ENCODE measurements around the gene EPS8L3. TPM values are rescaled to one million over a fixed set of nuclear protein-coding genes. Genes with fewer than 3 reads are reported as not detected.

Gene EPS8L3, protein sequence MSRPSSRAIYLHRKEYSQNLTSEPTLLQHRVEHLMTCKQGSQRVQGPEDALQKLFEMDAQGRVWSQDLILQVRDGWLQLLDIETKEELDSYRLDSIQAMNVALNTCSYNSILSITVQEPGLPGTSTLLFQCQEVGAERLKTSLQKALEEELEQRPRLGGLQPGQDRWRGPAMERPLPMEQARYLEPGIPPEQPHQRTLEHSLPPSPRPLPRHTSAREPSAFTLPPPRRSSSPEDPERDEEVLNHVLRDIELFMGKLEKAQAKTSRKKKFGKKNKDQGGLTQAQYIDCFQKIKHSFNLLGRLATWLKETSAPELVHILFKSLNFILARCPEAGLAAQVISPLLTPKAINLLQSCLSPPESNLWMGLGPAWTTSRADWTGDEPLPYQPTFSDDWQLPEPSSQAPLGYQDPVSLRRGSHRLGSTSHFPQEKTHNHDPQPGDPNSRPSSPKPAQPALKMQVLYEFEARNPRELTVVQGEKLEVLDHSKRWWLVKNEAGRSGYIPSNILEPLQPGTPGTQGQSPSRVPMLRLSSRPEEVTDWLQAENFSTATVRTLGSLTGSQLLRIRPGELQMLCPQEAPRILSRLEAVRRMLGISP
- 0.58 TPM for total RNA-seq
- long read RNA-seq = 0 reads

DNA sequence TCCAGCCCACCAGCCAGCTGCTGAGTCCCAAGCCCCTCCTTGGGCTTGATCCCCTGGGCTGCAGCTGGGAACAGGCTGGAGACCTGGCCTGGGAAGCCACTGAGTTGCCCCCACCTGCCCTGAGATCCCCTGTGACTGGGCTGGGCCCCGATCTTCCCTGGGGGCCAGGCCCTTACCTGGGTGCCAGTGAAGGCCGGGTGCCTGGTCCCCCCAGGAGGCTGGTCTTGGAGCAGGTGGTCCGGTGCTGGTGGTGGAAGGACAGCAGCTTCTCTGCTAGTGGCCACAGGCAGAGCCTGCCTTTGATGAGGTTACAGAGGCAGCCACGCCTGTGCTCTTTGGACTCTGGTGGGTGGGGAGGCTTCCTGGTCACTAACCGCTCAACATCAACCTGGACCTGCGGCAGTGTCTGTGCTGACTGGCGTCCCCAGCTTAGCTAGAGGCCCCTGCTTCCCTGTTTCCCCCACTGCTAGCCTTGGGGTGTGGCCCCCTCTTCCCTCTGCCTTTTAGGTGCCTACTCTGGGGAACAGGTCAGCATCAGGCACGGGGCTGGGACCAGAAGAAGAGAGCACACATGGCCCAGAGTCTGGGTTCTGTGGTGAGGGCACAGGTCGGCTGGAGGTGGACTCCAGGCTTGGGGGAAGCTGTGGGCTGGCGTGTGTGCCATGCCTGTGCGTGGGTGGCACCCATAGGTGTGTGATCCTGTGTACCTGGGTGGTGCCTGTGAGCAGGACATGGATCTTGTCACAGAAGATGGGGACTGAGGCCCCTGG, at the start of gene EPS8L3:
Gene EPS8L3 (minus strand): TSS at position 278 of the 770 bp plus-strand sequence. CDS start 2,174 bp downstream, outside the sequence.
- peak; percentile 87 for DNase-seq (ENCODE audit: low spot score)

DNA sequence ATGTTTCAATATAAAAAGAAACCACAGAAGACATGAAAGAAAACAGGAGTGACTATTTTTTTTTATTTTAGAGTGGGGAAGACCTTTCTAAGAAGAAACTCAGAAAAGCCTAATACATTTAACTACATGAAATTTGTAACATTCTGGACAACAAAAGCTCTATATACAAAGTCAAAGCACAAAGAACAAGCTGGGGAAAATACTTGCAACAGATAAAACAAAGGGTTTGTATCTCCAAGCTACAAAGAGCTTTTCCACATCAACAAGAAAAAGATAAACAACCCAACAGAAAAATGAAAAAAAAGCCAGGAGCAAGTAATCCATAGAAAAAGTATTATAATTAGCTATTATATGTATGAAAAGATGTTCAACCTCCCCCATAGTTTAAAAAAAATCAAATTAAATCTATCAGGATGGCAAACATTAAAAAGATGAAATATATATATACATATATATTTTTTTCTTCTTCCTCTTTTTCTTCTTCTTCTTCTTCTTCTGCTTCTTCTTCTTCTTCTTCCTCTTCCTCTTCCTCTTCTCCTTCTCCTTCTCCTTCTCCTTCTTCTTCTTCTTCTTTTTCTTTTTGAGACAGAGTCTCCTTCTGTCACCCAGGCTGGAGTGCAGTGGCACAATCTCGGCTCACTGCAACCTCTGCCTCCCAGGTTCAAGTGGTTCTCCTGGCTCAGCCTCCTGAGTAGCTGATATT, 49.1 kb upstream of the EPS8L3 start:
- DNase-seq (ENCODE audit: low spot score) = no peak

DNA sequence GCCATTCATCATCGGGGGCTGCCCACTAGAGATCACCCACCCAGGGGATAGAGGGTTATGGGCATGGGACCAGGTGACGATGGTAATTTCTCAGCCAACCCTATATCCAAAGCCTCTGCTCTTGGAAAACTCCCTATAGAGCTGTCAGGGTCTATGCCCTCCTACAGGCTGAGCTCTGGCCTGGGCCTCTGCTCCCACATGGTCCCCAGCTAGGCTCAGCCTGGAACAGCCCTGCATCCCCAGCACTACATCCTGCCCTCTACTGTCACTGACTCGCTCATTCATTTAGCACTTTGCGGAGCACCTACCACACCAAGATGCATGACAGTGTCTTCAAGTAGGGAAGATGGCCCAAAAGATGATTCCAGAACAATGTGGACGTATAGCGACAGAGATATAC, 45.0 kb upstream of the EPS8L3 start:
- DNase-seq (ENCODE audit: low spot score) = no peak

DNA sequence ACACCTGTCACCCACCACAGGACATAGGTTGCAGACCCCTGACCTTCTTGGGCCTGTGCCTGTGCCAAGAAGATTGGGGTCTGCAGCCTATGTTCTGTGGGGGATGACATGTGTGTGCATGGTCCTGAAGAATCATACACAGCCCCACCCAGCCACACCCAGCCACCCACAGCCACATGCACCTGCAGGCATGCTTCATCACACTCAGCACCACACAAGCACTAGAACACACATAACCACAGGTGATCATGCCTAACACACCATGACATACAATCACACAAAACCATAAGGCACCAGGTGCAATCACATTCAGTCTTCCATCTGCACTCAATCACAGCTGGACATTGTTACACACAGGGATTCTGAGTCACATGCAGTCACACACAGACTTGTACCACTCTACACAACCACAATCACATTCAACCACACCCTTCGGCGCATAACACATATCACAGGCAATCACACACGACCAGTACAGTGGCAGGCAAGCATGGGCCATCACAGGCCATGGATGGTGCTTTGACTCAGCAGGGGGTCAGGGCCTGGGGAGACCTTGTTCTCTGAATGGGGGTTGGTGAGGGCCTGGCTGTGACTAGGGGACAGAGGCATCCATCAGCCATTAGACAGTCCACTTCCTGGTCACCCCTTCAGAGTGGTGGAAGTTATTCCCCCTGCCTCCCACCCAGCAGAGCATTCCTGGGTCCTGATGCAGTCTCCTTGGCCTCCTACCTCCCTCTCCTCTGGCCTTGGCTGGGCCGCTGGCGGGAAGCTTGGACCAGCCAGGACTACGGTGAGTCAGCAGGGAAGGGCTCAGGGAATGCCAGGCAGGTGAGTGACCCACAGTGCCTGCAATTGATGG, 44.3 kb upstream of the EPS8L3 start:
- no peak for DNase-seq (ENCODE audit: low spot score)

DNA sequence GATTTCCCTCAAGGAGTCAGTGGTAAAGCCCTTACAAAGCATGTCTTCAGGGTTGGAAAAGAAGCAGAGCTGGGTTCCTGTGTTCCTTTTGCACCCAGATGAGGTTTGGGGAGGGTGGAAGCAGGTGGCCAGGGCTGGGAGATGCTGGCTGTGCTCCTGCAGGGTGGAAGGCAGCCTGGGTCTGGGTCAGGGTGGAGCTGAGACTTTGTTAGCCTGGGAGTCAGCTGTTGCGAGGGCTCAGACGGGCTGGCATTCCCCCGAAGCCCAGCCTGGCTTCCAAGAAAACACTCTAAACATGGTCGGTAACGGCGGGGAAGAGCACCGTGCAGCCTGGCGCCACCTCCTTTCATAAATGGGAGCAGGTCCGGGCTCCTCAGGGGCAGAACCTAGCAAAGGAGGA, 43.7 kb upstream of the EPS8L3 start:
- no peak for DNase-seq (ENCODE audit: low spot score)

DNA sequence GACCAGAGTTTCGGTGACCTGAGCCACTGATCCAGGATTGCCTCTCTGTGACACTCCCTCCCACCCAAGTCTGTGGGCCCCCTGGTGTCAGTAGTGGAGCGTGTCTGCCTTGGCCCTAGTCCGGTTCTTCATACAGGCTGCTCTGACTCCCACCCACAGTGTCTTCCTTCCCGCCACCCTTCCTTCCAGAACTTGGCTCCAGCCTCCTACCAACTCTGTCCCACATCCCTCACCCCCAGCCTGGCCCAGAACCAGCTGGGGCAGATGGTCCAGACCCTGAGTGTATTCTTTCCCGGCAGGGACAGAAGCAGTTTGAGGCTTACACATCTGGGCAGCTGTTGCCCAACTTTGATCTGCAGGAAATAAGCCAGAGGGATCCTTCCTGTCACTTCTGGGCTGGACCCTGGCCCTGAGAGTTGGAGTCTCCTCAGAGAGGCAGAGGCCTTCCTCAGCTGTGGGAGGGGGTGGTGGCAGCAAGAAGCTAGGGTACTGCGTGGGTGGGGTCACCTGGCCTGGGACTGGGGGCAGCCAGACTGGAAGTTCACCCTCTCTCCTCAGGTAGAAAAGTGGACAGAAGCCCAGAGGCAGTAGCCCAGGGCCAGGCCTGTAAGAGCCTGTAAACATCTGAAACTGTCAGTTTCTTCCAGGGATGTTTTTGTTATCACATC, 43.1 kb upstream of the EPS8L3 start:
- DNase-seq (ENCODE audit: low spot score) = peak; percentile 86

DNA sequence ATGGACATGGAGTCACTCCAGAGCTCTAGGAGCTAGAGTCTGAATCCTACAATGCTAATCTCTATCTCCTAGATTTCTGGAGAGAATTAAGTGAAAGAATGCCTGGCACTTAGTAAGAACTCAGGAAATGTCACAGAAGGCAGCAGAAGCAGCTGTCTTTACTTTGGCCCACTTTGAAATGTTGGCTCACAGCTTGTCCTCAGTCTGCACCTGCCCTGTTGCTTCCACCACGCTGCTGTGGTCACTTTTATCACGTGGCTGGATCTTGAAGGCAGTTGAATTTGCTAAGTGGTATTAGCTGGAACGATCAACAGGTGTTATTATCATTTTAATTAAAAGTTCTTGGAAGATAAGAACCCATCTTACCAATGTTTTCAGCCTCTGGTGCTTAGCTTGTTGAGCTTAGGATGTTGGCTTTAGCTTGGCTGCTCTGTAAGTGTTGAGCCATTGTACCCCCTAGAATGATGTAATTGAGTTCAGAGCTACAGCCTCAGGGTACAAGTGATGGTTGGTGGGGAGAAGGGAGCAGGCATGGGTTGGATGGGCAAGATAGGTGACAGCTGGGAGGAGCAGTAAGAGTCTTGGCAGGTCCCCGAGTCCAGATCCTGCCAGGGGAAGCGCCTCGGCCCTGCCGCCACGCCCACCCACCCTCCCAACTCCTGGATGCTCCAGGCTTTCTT, 41.9 kb upstream of the EPS8L3 start:
- DNase-seq (ENCODE audit: low spot score) = peak; percentile 14

DNA sequence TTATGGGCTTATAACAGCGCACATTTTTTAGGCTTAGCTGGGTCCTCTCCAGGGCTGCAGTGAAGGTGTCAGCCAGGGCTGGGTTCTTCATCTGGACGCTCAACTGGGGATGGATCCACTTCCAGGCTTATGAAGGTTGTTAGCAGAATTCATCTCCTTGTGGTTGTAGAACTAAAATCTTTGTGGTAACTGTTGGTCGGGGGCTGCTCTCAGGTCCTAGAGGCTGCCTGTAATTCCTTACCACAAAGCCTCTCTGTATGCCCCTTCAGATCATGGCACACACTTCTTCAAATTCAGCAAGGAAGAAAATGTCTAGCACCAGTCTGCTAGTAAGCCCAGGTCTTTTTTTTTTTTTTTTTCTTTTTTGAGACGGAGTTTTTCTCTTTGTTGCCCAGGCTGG, 40.9 kb upstream of the EPS8L3 start:
- peak; percentile 12 for DNase-seq (ENCODE audit: low spot score)

DNA sequence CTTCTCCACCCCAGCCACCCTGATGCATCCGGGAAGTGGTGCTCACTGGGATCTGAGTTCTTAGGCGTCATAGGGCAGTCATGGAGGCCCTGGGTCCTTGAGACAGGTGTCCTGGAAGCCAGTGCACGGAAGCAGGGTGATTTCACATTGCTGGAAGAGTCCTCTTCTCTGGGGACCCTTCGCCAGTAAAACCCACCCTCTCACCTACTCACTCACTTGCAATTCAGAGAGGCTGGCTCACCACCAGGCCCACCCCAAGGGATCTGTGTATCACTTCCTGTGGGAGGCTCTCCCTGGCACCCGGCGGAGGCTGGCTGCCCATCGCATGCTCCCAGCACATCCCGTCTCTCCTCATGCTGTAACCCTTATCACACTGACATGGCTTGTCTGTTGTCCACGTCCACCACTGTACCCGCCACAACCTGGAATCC, 40.2 kb upstream of the EPS8L3 start:
- DNase-seq (ENCODE audit: low spot score) = peak; percentile 73

DNA sequence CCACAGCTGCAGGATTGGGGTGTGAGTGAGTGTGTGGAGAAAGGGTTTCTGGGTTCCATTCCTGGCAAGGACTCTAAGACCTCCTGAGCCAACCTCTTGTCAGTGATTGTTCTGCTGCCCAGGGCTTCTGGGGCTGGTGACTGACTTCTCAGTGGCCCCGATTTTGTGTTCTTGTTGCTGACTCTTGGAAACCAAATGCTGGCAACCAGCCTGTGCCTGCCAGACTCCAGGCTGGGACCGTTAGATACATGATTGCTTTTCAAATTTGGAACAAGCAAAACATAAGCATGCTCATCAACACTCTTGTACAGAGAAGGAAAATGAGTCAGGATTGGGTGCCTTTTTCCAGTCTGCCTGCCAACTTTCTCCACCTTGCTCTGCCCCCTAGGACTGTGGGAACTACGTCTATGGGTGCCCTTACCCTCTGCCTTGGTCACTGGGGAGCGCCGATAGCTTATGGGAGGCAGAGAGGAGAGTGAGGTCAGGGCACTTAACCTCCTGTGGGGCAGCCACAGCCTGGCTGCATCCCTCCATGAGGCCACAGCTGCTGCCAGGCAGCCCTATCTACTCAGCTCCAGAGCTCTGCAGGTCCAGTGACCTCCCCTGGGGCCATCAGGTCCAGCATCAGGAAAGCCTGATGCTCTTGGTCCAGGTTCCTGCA, 39.3 kb upstream of the EPS8L3 start:
- peak; percentile 71 for DNase-seq (ENCODE audit: low spot score)

DNA sequence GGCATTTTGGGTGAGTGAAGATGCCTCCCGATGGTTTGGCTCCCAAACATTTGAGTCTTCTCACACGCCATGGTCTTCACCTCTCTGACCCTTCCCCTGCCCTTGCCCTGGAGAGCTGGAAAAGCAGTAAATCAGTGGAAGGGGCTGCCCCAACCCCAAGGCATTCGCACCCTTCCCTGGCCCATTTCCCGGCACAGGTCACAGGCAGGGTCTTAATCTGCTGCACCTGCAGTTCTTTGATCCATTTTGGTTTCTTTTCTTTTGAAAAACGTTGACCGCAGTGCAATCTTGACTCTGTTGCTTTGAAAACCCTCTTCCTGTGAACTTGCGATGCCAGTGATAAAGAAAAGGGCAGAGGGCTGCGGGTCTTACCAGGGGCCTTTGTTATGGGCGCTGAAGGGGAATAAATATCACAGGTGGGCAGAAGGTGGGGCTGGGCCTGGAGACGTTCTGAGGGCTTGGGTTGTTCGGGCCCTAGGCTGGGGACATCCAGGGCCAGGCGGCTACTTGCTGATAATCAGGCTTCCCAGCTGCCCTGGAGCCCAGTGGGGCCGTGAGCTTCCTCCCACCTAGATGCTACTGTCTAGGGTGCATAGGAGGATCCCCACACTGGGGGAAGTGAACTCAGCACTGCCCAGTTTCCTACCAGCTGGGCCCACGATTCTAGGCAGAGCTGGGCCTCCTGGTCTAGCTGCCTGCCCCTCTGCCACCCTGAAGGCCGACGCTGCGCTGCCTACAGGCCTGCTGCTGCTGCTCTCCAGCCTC, 38.6 kb upstream of the EPS8L3 start:
- peak; percentile 55 for DNase-seq (ENCODE audit: low spot score)

DNA sequence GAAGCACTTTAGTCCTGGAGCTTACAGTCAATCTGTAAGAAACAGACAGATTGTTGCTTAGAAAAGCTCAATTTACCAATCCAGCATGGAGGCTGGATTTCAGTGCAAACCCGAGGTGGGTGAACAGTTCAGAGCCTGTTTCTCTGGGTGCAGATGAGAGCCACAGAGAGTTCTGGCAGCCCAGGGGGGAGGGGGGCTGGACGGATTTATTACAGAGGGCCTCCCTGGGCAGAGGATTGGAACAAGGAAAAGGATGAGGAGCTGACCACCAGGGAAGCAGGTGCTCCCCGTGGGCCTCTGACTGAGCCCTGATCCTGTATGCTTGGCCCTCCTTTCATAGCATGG, 38.0 kb upstream of the EPS8L3 start:
- DNase-seq (ENCODE audit: low spot score) = no peak

DNA sequence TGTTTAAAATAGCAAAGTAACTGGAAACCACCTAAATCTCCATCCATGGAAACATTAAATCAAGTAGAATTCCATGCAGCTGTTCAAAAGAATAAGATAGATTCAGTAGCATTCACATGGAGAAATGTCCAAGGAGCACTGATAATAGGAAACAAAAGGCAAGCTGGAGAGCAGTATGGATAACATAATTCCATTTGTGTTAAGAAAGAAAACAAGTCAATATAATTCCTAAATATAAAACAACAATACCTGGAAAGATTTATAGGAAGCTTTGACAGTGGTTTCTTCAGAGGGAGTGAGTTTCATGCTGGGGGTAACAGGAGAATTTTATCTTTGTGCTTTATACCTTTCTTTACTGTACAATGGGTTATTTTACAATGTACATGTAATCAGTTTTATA, 36.6 kb upstream of the EPS8L3 start:
- no peak for DNase-seq (ENCODE audit: low spot score)

DNA sequence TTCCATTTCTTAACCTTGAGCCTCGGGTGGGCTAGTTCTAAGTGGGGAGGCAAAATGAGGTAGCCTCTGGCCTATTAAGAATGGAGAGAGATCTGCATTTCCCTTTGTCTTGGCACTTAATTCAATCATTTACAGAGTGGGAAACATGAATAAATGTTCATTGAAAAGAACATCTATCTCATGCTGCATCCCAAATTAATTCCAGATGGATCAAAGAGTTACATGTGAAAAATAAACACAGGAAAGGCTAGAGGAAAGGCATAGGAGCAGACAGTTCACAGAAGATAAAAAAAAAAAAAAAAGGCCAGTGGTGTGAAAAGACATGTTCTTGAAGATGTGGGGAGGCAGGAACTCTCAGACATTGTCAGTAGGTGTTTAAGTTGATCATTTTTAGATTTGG, 35.7 kb upstream of the EPS8L3 start:
- DNase-seq (ENCODE audit: low spot score) = no peak

DNA sequence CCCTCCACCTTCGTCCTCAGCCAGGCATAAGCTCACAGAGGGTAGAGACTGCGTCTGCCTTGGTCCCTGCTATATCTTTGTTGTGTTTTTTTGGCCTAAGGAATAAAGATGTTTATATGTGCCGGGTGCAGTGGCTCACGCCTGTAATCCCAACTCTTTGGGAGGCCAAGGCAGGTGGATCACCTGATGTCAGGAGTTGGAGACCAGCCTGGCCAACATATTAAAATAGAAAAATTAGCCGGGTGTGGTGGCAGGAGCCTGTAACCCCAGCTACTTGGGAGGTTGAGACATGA, 33.5 kb upstream of the EPS8L3 start:
- peak; percentile 33 for DNase-seq (ENCODE audit: low spot score)

DNA sequence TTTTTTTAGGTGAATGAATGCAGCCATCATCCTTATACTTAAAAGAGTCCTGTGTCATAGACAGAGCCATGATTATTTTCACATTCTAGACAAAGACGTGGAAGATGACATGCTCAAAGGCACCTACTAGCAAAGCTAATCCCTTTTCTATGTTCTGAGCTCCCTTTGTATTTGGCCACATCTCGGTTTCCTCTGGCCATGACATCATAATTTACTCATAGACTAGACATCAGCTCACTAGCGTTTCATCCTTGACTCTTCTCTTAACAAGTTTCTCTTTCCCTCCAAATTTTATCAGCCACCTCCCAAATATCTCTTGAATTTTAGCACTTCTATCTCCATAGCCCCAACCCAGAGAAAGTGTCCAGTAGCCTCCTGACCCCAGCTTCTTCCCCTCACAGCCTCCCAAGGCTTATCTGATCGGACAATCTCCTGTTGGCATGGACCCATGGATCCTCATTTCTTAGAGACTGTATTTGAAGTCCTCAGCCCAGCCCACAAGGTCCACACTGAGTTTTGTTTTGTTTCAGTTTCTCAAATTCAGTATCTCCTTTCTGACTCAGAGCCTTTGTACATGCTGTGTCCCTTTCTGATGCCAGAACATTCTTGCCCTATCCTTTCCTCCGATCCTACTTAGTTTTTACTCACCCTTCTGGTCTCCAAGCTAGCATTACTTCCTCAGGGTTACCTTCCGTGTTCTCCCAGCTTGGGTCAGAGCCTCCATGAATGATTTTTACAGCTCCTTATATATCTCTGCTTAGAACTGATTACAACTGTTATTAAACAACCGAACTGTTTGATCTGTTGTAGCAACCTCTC, 33.0 kb upstream of the EPS8L3 start:
- DNase-seq (ENCODE audit: low spot score) = peak; percentile 20

DNA sequence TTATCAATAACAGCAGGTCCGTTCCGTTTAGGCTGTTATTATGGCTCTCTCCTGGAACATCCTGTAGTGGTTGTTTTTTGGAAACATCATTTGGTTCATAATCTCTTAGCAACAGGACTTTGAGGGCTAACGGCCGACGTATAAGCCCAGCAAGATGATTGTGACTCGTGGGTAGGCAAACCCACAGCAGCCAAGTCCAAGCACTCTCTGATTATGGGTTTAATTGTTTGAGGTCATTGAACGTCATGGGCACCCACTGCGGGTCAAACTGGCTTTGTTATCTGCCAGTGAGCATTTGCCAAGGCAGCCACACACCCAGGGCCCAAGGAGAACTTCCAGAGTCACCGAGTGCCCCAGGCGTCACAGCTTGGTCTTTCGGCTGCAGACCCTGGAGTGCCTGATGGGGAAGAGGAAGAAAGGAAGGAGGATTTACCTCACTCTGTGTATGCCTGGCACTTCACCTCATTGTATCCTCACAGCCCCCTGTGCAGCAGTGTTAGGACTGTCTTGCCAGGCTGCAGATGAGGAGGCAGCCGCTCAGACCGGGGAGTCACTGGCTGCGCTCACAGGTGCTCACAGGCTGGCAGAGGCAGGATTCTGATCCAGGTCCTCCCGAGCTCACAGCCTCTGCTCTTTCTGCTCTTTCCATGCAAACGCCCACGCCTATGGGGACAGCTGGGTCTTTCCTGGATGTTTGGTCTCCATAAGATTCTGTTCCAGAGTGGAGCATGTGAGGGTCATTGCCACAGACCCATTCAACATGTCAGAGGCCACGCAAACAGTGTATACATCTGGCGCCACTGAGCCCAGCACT, 30.8 kb upstream of the EPS8L3 start:
- DNase-seq (ENCODE audit: low spot score) = peak; percentile 80

Data from mesenteric fat pad (tissue), 1 donor.